HepG2 (cell line): ENCODE measurements around the gene NCF1.
"Not testable (repeated sequence)": the region's sequence is repeated elsewhere in the genome, so short reads cannot be mapped to it uniquely, and the experiment has no call there.

ENCODE experiments used
- ATF2 ChIP-seq: sonication (generic); formaldehyde crosslinking; IDR thresholded peaks from 2 replicates; pipeline ENCODE4 v1.4.0; 2020; ENCODE audit warnings: missing genetic modification reagents
- CTCF ChIP-seq: sonication (generic); formaldehyde crosslinking; IDR thresholded peaks from 2 replicates; pipeline ENCODE4 v1.5.0; 2020; ENCODE audit warnings: mild to moderate bottlenecking, missing genetic modification reagents, moderate library complexity
- HDAC1 ChIP-seq: sonication (generic); formaldehyde crosslinking; IDR thresholded peaks from 2 replicates; pipeline ENCODE4 v1.5.1; 2020; ENCODE audit warnings: mild to moderate bottlenecking, missing genetic modification reagents
- HNF4G ChIP-seq, 2 experiments: sonication (generic) in 1 of 2; formaldehyde crosslinking in 1 of 2; IDR thresholded peaks; 2 replicates each; pipeline versions ENCODE4 v1.4.0 to v1.6.1; 2011 to 2020; ENCODE audit warnings: borderline replicate concordance in 2 of 2, low read depth in 2 of 2, mild to moderate bottlenecking in 2 of 2, low read length in 1 of 2, missing genetic modification reagents in 1 of 2, moderate library complexity in 1 of 2
- JUN ChIP-seq: sonication (generic); formaldehyde crosslinking; IDR thresholded peaks from 2 replicates; pipeline ENCODE4 v1.4.0; 2020; ENCODE audit warnings: mild to moderate bottlenecking, missing genetic modification reagents
- MAFF ChIP-seq: IDR thresholded peaks from 2 replicates; pipeline ENCODE4 v1.6.1; 2011; ENCODE audit warnings: low read depth, low read length, improper control_type of control experiment
- MLX ChIP-seq: IDR thresholded peaks from 2 replicates; pipeline ENCODE4 v1.6.1; 2016
- MYC ChIP-seq: sonication (generic); formaldehyde crosslinking; IDR thresholded peaks from 2 replicates; pipeline ENCODE4 v1.9.0; 2021; ENCODE audit warnings: missing genetic modification reagents, borderline replicate concordance
- POLR2AphosphoS2 ChIP-seq: IDR thresholded peaks from 2 replicates; pipeline ENCODE4 v1.6.1; 2011; ENCODE audit warnings: low read depth, low read length, improper control_type of control experiment
- REST ChIP-seq, 2 experiments: IDR thresholded peaks; 2 replicates each; pipeline ENCODE4 v1.6.1; 2011 to 2012; ENCODE audit warnings: low read length in 2 of 2, borderline replicate concordance in 1 of 2, low read depth in 1 of 2, mild to moderate bottlenecking in 1 of 2, moderate library complexity in 1 of 2
- SALL1 ChIP-seq: sonication (generic); formaldehyde crosslinking; IDR thresholded peaks from 2 replicates; pipeline ENCODE4 v1.8.0; 2022; ENCODE audit warnings: mild to moderate bottlenecking, missing genetic modification reagents
- SMC3 ChIP-seq: IDR thresholded peaks from 2 replicates; pipeline ENCODE4 v1.6.1; 2011; ENCODE audit warnings: low read length, improper control_type of control experiment
- ZNF280B ChIP-seq: sonication (generic); formaldehyde crosslinking; IDR thresholded peaks from 2 replicates; pipeline ENCODE4 v1.5.0; 2020; ENCODE audit warnings: missing genetic modification reagents, mild to moderate bottlenecking, borderline replicate concordance
- ZNF510 ChIP-seq: sonication (generic); formaldehyde crosslinking; IDR thresholded peaks from 2 replicates; pipeline ENCODE4 v1.4.0; 2020; ENCODE audit warnings: low read depth, mild to moderate bottlenecking, missing genetic modification reagents

GRCh38 chr7:74798644-74799043, 24.8 kb downstream of the NCF1 start:
- TF ChIP-seq CTCF (CRISPR knock-in tag); ZNF510 (CRISPR knock-in tag); SALL1 (CRISPR knock-in tag); JUN (CRISPR knock-in tag); REST (IDR thresholded peaks at IDR 0.05; ENCODE audit: borderline replicate concordance in 1 of 2, low read depth in 1 of 2, low read length in 2 of 2); POLR2AphosphoS2; SMC3; ATF2; MLX (CRISPR knock-in tag); HNF4G (IDR thresholded peaks at IDR 0.05; ENCODE audit: borderline replicate concordance, low read depth, low read length); HNF4G (CRISPR knock-in tag; IDR thresholded peaks at IDR 0.05; ENCODE audit: borderline replicate concordance, low read depth); ZNF280B; MAFF; MYC (CRISPR knock-in tag); HDAC1: not testable (repeated sequence)
